Activated T-cell treated with anti-CD3 and anti-CD28 coated beads, Interleukin-2, amount 50 U/mL, for 1 hour (primary cell): Measurements from ENCODE around the gene HS3ST5.
"Not testable (repeated sequence)": the region's sequence is repeated elsewhere in the genome, so short reads cannot be mapped to it uniquely, and the experiment has no call there.

Source experiments
- DNase-seq: peaks from one replicate; pipeline ENCODE4 v3.0.0-alpha.2; 2020

The HS3ST5 gene

GRCh38 chr6:114039841-114040240, 303.0 kb downstream of the HS3ST5 start:
- DNase-seq = no peak

- no peak for DNase-seq
Measured at GRCh38 chr6:114033606-114034005, 309.2 kb downstream of the HS3ST5 start.

GRCh38 chr6:114032721-114033120, 310.1 kb downstream of the HS3ST5 start:
- no peak for DNase-seq

GRCh38 chr6:114030767-114031166, 312.1 kb downstream of the HS3ST5 start:
- no peak for DNase-seq

GRCh38 chr6:114024746-114025145, 318.1 kb downstream of the HS3ST5 start:
- DNase-seq = no peak

- no peak for DNase-seq
Measured at GRCh38 chr6:114020196-114020595, 322.6 kb downstream of the HS3ST5 start.

- DNase-seq = not testable (repeated sequence)
Measured at GRCh38 chr6:114017146-114017545, 325.7 kb downstream of the HS3ST5 start.

GRCh38 chr6:114014106-114014505, 328.7 kb downstream of the HS3ST5 start:
- DNase-seq = not testable (repeated sequence)

- not testable (repeated sequence) for DNase-seq
Measured at GRCh38 chr6:114011486-114011885, 331.3 kb downstream of the HS3ST5 start.

- DNase-seq = no peak
Measured at GRCh38 chr6:114010540-114010939, 332.3 kb downstream of the HS3ST5 start.

GRCh38 chr6:114009192-114009591, 333.6 kb downstream of the HS3ST5 start:
- DNase-seq = no peak

GRCh38 chr6:114008331-114008730, 334.5 kb downstream of the HS3ST5 start:
- no peak for DNase-seq

GRCh38 chr6:114007516-114007915, 335.3 kb downstream of the HS3ST5 start:
- no peak for DNase-seq
